NCI-H82 treated with DMSO at 0.1 percent for 48 hours (cell line): ENCODE measurements around the gene G2E3.
"Not testable (repeated sequence)": the region's sequence is repeated elsewhere in the genome, so short reads cannot be mapped to it uniquely, and the experiment has no call there.

Experiments
- DNase-seq: peaks from one replicate; lab custom pipeline; 2025; ENCODE audit not compliant: unreplicated experiment; lab: John Stamatoyannopoulos, UW

The G2E3 gene

GRCh38 chr14:30600922-30601918 lies 42.3 kb downstream of the G2E3 start:
- DNase-seq, result no peak

GRCh38 chr14:30603402-30603801 lies 44.4 kb downstream of the G2E3 start:
- DNase-seq, result no peak

- not testable (repeated sequence) for DNase-seq
Observed at GRCh38 chr14:30604696-30605095, 45.7 kb downstream of the G2E3 start.

- DNase-seq, result no peak
Observed at GRCh38 chr14:30607156-30607780, 48.3 kb downstream of the G2E3 start.

- no peak for DNase-seq
Observed at GRCh38 chr14:30608533-30609006, 49.6 kb downstream of the G2E3 start.

- no peak for DNase-seq
Observed at GRCh38 chr14:30610787-30611343, 51.9 kb downstream of the G2E3 start.

- no peak for DNase-seq
Observed at GRCh38 chr14:30614155-30614554, 55.2 kb downstream of the G2E3 start.

- DNase-seq, result no peak
Observed at GRCh38 chr14:30620178-30620577, 61.2 kb downstream of the G2E3 start.

GRCh38 chr14:30621354-30621939 lies 62.5 kb downstream of the G2E3 start:
- no peak for DNase-seq

- peak; percentile 75 for DNase-seq
Observed at GRCh38 chr14:30621940-30622830, 63.2 kb downstream of the G2E3 start, which contains the start of gene SCFD1. TSS of gene SCFD1 (plus strand) at chr14:30622319. CDS start at chr14:30622339, 20 bp downstream.

- no peak for DNase-seq
Observed at GRCh38 chr14:30623412-30624131, 64.6 kb downstream of the G2E3 start.

- DNase-seq, result no peak
Observed at GRCh38 chr14:30624132-30624423, 65.1 kb downstream of the G2E3 start.

GRCh38 chr14:30625533-30625932 lies 66.6 kb downstream of the G2E3 start:
- DNase-seq, result no peak

- DNase-seq, result not testable (repeated sequence)
Observed at GRCh38 chr14:30629432-30629831, 70.5 kb downstream of the G2E3 start.

- no peak for DNase-seq
Observed at GRCh38 chr14:30630248-30630647, 71.3 kb downstream of the G2E3 start.

- DNase-seq, result no peak
Observed at GRCh38 chr14:30632730-30633129, 73.8 kb downstream of the G2E3 start.

GRCh38 chr14:30638926-30639325 lies 80.0 kb downstream of the G2E3 start:
- no peak for DNase-seq

GRCh38 chr14:30641207-30641606 lies 82.2 kb downstream of the G2E3 start:
- no peak for DNase-seq

GRCh38 chr14:30644462-30644861 lies 85.5 kb downstream of the G2E3 start:
- DNase-seq, result not testable (repeated sequence)

GRCh38 chr14:30645600-30645999 lies 86.6 kb downstream of the G2E3 start:
- no peak for DNase-seq
